Activated CD4-positive, alpha-beta T cell treated with anti-CD3 and anti-CD28 coated beads, Interleukin-2, amount 10 ng/mL, durations not matched to agents 24 days and 14 days (primary cell): ENCODE data around the gene AMIGO3. TPM values are rescaled to one million over a fixed set of nuclear protein-coding genes. Genes with fewer than 3 reads are reported as not detected.
"Not testable (repeated sequence)": the region's sequence is repeated elsewhere in the genome, so short reads cannot be mapped to it uniquely, and the experiment has no call there.

ENCODE experiments used
- DNase-seq: peaks from one replicate; pipeline ENCODE4 v3.0.0; 2022
- H3K27ac Mint-ChIP-seq: one replicate; pipeline ENCODE4 v1.8.0; 2022; ENCODE audit warnings: mild to moderate bottlenecking, mixed read lengths
- H3K27me3 Mint-ChIP-seq: one replicate; pipeline ENCODE4 v1.8.0; 2022; ENCODE audit warnings: mixed read lengths
- H3K36me3 Mint-ChIP-seq: one replicate; pipeline ENCODE4 v1.8.0; 2022; ENCODE audit warnings: low read depth, mild to moderate bottlenecking, mixed read lengths
- H3K4me1 Mint-ChIP-seq: one replicate; pipeline ENCODE4 v1.8.0; 2021; ENCODE audit warnings: mixed read lengths
- H3K4me3 Mint-ChIP-seq: one replicate; pipeline ENCODE4 v1.8.0; 2022; ENCODE audit warnings: mild to moderate bottlenecking, moderate library complexity, mixed read lengths
- H3K9me3 Mint-ChIP-seq: one replicate; pipeline ENCODE4 v1.8.0; 2021; ENCODE audit warnings: mixed read lengths
- intact Hi-C: fragments of 100-400 bp; cut with micrococcal nuclease; formaldehyde crosslinking; loops from one replicate; pipeline ENCODE4 v1.15.1; 2023
- total RNA-seq: library from RNA; stranded (reverse); gene quantifications from 2 replicates; pipeline ENCODE4 v1.2.3, GENCODE V29; 2022

Gene AMIGO3
- total RNA-seq, 1 donor from 2014 or later = 0.21 TPM

- no peak for DNase-seq
- intact Hi-C loops = no loop called here
Observed at GRCh38 chr3:49700014-49700413, 19.5 kb downstream of the AMIGO3 start.

GRCh38 chr3:49699281-49699979, 20.1 kb downstream of the AMIGO3 start:
- intact Hi-C loops = no loop called here

More at GRCh38 chr3:49700014-49700413, 19.5 kb downstream of the AMIGO3 start:
- Mint-ChIP-seq H3K27ac (no peak overlapping the region), H3K36me3 (peaks cover 15% of the 10 kb centered on the region), H3K4me1 (peaks cover 2% of the 10 kb centered on the region), H3K27me3 (no peaks in the 10 kb centered on the region), H3K4me3 (no peak overlapping the region), H3K9me3 (no peaks in the 10 kb centered on the region)

GRCh38 chr3:49695350-49696015, 24.0 kb downstream of the AMIGO3 start:
- intact Hi-C loops, H3K27me3 Mint-ChIP-seq: not testable (repeated sequence)

More at GRCh38 chr3:49699281-49699979, 20.1 kb downstream of the AMIGO3 start:
- Mint-ChIP-seq H3K4me3 (no peak overlapping the region), H3K4me1 (peaks cover 2% of the 10 kb centered on the region), H3K27ac (no peak overlapping the region), H3K9me3 (no peaks in the 10 kb centered on the region), H3K36me3 (peaks cover 15% of the 10 kb centered on the region), H3K27me3 (no peaks in the 10 kb centered on the region)
- DNase-seq = no peak

GRCh38 chr3:49694409-49695070, 24.9 kb downstream of the AMIGO3 start:
- H3K27ac Mint-ChIP-seq = not testable (repeated sequence)

More at GRCh38 chr3:49695350-49696015, 24.0 kb downstream of the AMIGO3 start:
- H3K9me3 Mint-ChIP-seq, H3K27ac Mint-ChIP-seq, H3K4me3 Mint-ChIP-seq, H3K36me3 Mint-ChIP-seq, DNase-seq, H3K4me1 Mint-ChIP-seq: not testable (repeated sequence)

GRCh38 chr3:49691481-49691880, 28.0 kb downstream of the AMIGO3 start:
- Mint-ChIP-seq H3K4me3 (peak overlapping the region; percentile 15), H3K4me1 (peaks cover 20% of the 10 kb centered on the region)
- H3K27me3 Mint-ChIP-seq, H3K36me3 Mint-ChIP-seq, H3K27ac Mint-ChIP-seq, intact Hi-C loops, DNase-seq, H3K9me3 Mint-ChIP-seq: not testable (repeated sequence)

More at GRCh38 chr3:49694409-49695070, 24.9 kb downstream of the AMIGO3 start:
- intact Hi-C loops, H3K27me3 Mint-ChIP-seq, DNase-seq, H3K36me3 Mint-ChIP-seq, H3K4me3 Mint-ChIP-seq, H3K9me3 Mint-ChIP-seq: not testable (repeated sequence)
- H3K4me1 Mint-ChIP-seq = peaks cover 16% of the 10 kb centered on the region

- DNase-seq, H3K27ac Mint-ChIP-seq, intact Hi-C loops, H3K36me3 Mint-ChIP-seq, H3K27me3 Mint-ChIP-seq, H3K9me3 Mint-ChIP-seq: not testable (repeated sequence)
- Mint-ChIP-seq H3K4me3 (peak overlapping the region; percentile 99), H3K4me1 (peaks cover 20% of the 10 kb centered on the region)
Observed at GRCh38 chr3:49690856-49691255, 28.6 kb downstream of the AMIGO3 start.

- not testable (repeated sequence) for H3K9me3 Mint-ChIP-seq, H3K27me3 Mint-ChIP-seq, DNase-seq, H3K36me3 Mint-ChIP-seq
- intact Hi-C loops = loop anchor here (1.0 kb wide), 1 partner anchor 16 kb away; the partner anchor contains the start of gene APEH
- H3K4me3 Mint-ChIP-seq = peak overlapping the region; percentile 99
- H3K27ac Mint-ChIP-seq = peak overlapping the region; percentile 86
- H3K4me1 Mint-ChIP-seq = peaks cover 20% of the 10 kb centered on the region
Observed at GRCh38 chr3:49689908-49690624, 29.4 kb downstream of the AMIGO3 start.

- H3K9me3 Mint-ChIP-seq = no peaks in the 10 kb centered on the region
- peak within 1 kb of the TSS; percentile 86 for H3K27ac Mint-ChIP-seq
- H3K36me3 Mint-ChIP-seq = peaks cover 4% of the 10 kb centered on the region
- intact Hi-C loops = loop anchor here (1.0 kb wide), 1 partner anchor 15 kb away; the partner anchor contains the start of gene APEH
- peak; percentile 98 for DNase-seq
- peak within 1 kb of the TSS; percentile 99 for H3K4me3 Mint-ChIP-seq
- H3K4me1 Mint-ChIP-seq = peaks cover 20% of the 10 kb centered on the region
- peaks cover 4% of the 10 kb centered on the region for H3K27me3 Mint-ChIP-seq
Observed at GRCh38 chr3:49689046-49689907, 30.2 kb downstream of the AMIGO3 start, which contains the start of the genes MST1 and RNF123. Gene MST1, minus strand, starts transcription at chr3:49689474. Its CDS starts 783 bp downstream, at chr3:49688691. Gene RNF123, plus strand, starts transcription at chr3:49689557. Its CDS starts 1,609 bp downstream, at chr3:49691166.

- Mint-ChIP-seq H3K27ac (peak overlapping the region; percentile 86), H3K4me3 (peak overlapping the region; percentile 99), H3K4me1 (peaks cover 20% of the 10 kb centered on the region)
- DNase-seq = peak; percentile 69
- H3K36me3 Mint-ChIP-seq, H3K27me3 Mint-ChIP-seq, H3K9me3 Mint-ChIP-seq: not testable (repeated sequence)
- intact Hi-C loops = loop anchor here (1.0 kb wide), 1 partner anchor 14 kb away; the partner anchor contains the start of gene APEH
Observed at GRCh38 chr3:49688338-49689045, 31.0 kb downstream of the AMIGO3 start.

- Mint-ChIP-seq H3K4me1 (peaks cover 17% of the 10 kb centered on the region), H3K4me3 (peak overlapping the region; percentile 4), H3K27ac (peak overlapping the region; percentile 41)
- H3K27me3 Mint-ChIP-seq, H3K36me3 Mint-ChIP-seq, H3K9me3 Mint-ChIP-seq, intact Hi-C loops, DNase-seq: not testable (repeated sequence)
Observed at GRCh38 chr3:49687424-49687795, 32.1 kb downstream of the AMIGO3 start.

- H3K36me3 Mint-ChIP-seq, H3K27me3 Mint-ChIP-seq, H3K9me3 Mint-ChIP-seq, intact Hi-C loops: not testable (repeated sequence)
- H3K4me1 Mint-ChIP-seq = peaks cover 17% of the 10 kb centered on the region
- DNase-seq = peak; percentile 78
- H3K4me3 Mint-ChIP-seq = peak overlapping the region; percentile 4
- peak overlapping the region; percentile 41 for H3K27ac Mint-ChIP-seq
Observed at GRCh38 chr3:49686769-49687423, 32.6 kb downstream of the AMIGO3 start.

- intact Hi-C loops, H3K27ac Mint-ChIP-seq, H3K9me3 Mint-ChIP-seq, H3K36me3 Mint-ChIP-seq, H3K27me3 Mint-ChIP-seq: not testable (repeated sequence)
- peak; percentile 67 for DNase-seq
- Mint-ChIP-seq H3K4me1 (peaks cover 16% of the 10 kb centered on the region), H3K4me3 (peak overlapping the region; percentile 55)
Observed at GRCh38 chr3:49686346-49686745, 33.1 kb downstream of the AMIGO3 start.
